ENCODE measurements around the gene RAB35.

Gene RAB35

GRCh38 chr12:120100630-120101029 lies 15.9 kb downstream of the RAB35 start:
- TF ChIP-seq NFIC (IDR thresholded peaks at IDR 0.05) (no peak), TEAD4 (IDR thresholded peaks at IDR 0.05) (no peak)

GRCh38 chr12:120099738-120100137 lies 16.8 kb downstream of the RAB35 start:
- TF ChIP-seq TAF1 (IDR thresholded peaks at IDR 0.05; ENCODE audit: low read depth) (no peak), REST (IDR thresholded peaks at IDR 0.05; ENCODE audit: low read depth) (no peak), CEBPB (IDR thresholded peaks at IDR 0.05) (no peak), EP300 (IDR thresholded peaks at IDR 0.05; ENCODE audit: borderline replicate concordance) (no peak), TCF12 (IDR thresholded peaks at IDR 0.05; ENCODE audit: low read depth) (no peak), TEAD4 (IDR thresholded peaks at IDR 0.05) (no peak), RAD21 (IDR thresholded peaks at IDR 0.05; ENCODE audit: low read depth) (no peak), MAX (IDR thresholded peaks at IDR 0.05) (no peak), CREB1 (IDR thresholded peaks at IDR 0.05; ENCODE audit: low read depth) (no peak)

GRCh38 chr12:120098756-120099470 lies 17.6 kb downstream of the RAB35 start:
- TF ChIP-seq MAX (IDR thresholded peaks at IDR 0.05) = no peak
- no peak for TF ChIP-seq EP300 (IDR thresholded peaks at IDR 0.05; ENCODE audit: borderline replicate concordance)
- no peak for TF ChIP-seq NFIC (IDR thresholded peaks at IDR 0.05)
- no peak for TF ChIP-seq CEBPB (IDR thresholded peaks at IDR 0.05)
- TF ChIP-seq REST (IDR thresholded peaks at IDR 0.05; ENCODE audit: low read depth) = no peak
- TF ChIP-seq ZBTB7A (IDR thresholded peaks at IDR 0.05; ENCODE audit: low read depth) = no peak
- TF ChIP-seq TEAD4 (IDR thresholded peaks at IDR 0.05) = no peak
- no peak for TF ChIP-seq TAF1 (IDR thresholded peaks at IDR 0.05; ENCODE audit: low read depth)
- no peak for TF ChIP-seq YY1 (IDR thresholded peaks at IDR 0.05; ENCODE audit: low read depth)

- TF ChIP-seq EP300 (IDR thresholded peaks at IDR 0.05; ENCODE audit: borderline replicate concordance) (no peak), CEBPB (IDR thresholded peaks at IDR 0.05) (no peak), YY1 (IDR thresholded peaks at IDR 0.05; ENCODE audit: low read depth) (no peak), EGR1 (IDR thresholded peaks at IDR 0.05) (no peak), REST (IDR thresholded peaks at IDR 0.05; ENCODE audit: low read depth) (no peak), TEAD4 (IDR thresholded peaks at IDR 0.05) (no peak), TCF12 (IDR thresholded peaks at IDR 0.05; ENCODE audit: low read depth) (no peak), TAF1 (IDR thresholded peaks at IDR 0.05; ENCODE audit: low read depth) (no peak), RAD21 (IDR thresholded peaks at IDR 0.05; ENCODE audit: low read depth) (no peak), MAX (IDR thresholded peaks at IDR 0.05) (no peak), USF1 (IDR thresholded peaks at IDR 0.05) (no peak), FOXM1 (IDR thresholded peaks at IDR 0.05; ENCODE audit: borderline replicate concordance, low read depth) (no peak), CREB1 (IDR thresholded peaks at IDR 0.05; ENCODE audit: low read depth) (no peak)
Observed at GRCh38 chr12:120096671-120097202, 19.8 kb downstream of the RAB35 start.

GRCh38 chr12:120095736-120096135 lies 20.8 kb downstream of the RAB35 start:
- TF ChIP-seq REST (IDR thresholded peaks at IDR 0.05; ENCODE audit: low read depth) = no peak
- no peak for TF ChIP-seq YY1 (IDR thresholded peaks at IDR 0.05; ENCODE audit: low read depth)
- TF ChIP-seq TCF12 (IDR thresholded peaks at IDR 0.05; ENCODE audit: low read depth) = no peak
- TF ChIP-seq TAF1 (IDR thresholded peaks at IDR 0.05; ENCODE audit: low read depth) = no peak
- TF ChIP-seq CREB1 (IDR thresholded peaks at IDR 0.05; ENCODE audit: low read depth) = no peak
- no peak for TF ChIP-seq CEBPB (IDR thresholded peaks at IDR 0.05)
- TF ChIP-seq EGR1 (IDR thresholded peaks at IDR 0.05) = no peak
- TF ChIP-seq USF1 (IDR thresholded peaks at IDR 0.05) = no peak
- no peak for TF ChIP-seq EP300 (IDR thresholded peaks at IDR 0.05; ENCODE audit: borderline replicate concordance)
- TF ChIP-seq ZBTB7A (IDR thresholded peaks at IDR 0.05; ENCODE audit: low read depth) = no peak
- no peak for TF ChIP-seq TEAD4 (IDR thresholded peaks at IDR 0.05)
- TF ChIP-seq FOXM1 (IDR thresholded peaks at IDR 0.05; ENCODE audit: borderline replicate concordance, low read depth) = no peak
- TF ChIP-seq MAX (IDR thresholded peaks at IDR 0.05) = no peak
- no peak for TF ChIP-seq NFIC (IDR thresholded peaks at IDR 0.05)
- TF ChIP-seq RAD21 (IDR thresholded peaks at IDR 0.05; ENCODE audit: low read depth) = no peak

Data from Ishikawa (cell line).